Thyroid gland (tissue), 4 donors: ENCODE measurements around the gene ZNF160.

Source experiments
- CTCF ChIP-seq, 6 experiments: fragments of 200-600 bp in 3 of 6; fragments of 450-650 bp in 3 of 6; sonication (generic) in 3 of 6; IDR thresholded peaks; one replicate each; pipeline ENCODE4 v1.5.1; 2016 to 2019; ENCODE audit warnings: antibody characterized with exemption in 6 of 6, mild to moderate bottlenecking in 2 of 6, inconsistent platforms in 1 of 6, moderate library complexity in 1 of 6
- POLR2A ChIP-seq, 2 donors: fragments of 450-650 bp; IDR thresholded peaks; one replicate each; pipeline ENCODE4 v1.6.1; 2017; ENCODE audit warnings: antibody characterized with exemption in 2 of 2, mild to moderate bottlenecking in 2 of 2, moderate library complexity in 1 of 2

DNA sequence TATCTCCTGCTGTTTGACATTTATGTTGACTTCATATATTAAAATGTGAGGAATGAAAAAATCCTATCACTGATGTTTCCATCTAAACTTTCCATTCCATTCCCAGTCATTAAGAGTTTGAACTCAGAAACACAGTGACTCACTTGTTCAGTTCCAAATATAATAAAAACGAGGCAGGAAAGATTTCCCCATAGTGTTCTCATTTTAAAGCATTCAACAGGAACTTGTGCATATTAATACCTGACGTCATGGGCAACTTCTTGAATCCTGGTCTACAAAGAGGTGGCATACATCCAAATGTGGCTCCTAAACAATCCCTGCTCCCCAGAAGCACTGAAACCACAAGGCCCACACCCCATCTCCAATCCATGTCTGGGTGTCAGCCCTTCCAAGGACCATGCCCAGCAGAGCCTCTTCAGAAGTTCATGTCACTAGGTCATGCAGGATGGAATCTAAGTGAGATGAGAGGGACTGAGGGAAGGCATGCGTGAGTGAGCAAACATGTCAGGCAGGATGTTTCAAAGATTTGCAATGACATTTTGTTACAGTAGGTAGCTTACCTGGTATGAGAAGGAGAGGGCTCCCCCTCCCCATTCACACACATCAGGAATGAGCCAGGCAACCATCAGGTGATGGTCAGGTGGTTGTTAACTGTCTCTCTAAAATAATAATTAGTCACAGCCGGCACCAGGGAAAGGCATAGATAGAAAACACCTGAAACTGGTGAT is 68.1 kb downstream of the ZNF160 start:
- TF ChIP-seq CTCF (IDR thresholded peaks at IDR 0.05) (no peak), POLR2A (IDR thresholded peaks at IDR 0.05) (no peak)
